ENCODE data around the gene CENPS. TPM values are rescaled to one million over a fixed set of nuclear protein-coding genes. Genes with fewer than 3 reads are reported as not detected.

Gene CENPS
- total and polyA plus RNA-seq, 5 donors from 2014 or later, result 4.9 to 8.7 (median 6.7) TPM

DNA sequence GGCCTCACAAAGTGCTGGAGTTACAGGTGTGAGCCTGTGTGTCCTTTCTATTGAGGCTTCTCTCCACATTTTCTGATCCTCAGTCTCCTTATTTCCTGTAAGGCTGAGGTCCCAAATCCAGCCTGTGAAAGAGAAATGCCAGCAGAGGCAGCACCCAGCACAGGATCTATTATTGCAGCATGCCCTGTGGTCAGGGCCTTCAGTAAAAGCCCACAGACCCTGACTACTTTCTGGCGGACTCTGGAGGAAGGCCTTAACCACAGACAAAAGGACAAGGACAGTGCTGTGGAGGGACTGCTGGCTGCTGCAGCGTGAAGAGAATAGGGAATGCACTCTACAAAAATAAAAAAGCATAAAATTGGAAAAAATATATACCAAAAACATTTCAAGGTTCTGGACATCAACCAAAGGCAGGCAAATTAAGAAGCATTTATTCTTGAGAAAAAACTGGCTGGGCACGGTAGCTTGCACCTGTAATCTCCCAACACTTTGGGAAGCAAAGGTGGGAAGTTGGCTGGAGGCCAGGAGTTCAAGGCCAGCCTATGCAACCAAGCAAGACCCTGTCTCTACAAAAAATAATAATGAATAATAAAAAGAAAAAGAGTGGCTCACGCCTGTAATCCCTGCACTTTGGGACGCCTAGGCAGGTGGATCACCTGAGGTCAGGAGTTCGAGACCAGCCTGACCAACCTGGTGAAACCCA, 40.8 kb upstream of the CENPS start:
- no peak overlapping the region for H3K27ac Mint-ChIP-seq
- H3K36me3 Mint-ChIP-seq, result peaks cover 1% of the 10 kb centered on the region
- H3K4me3 ChIP-seq (ENCODE audit: low read depth, low read length), result no peak overlapping the region

DNA sequence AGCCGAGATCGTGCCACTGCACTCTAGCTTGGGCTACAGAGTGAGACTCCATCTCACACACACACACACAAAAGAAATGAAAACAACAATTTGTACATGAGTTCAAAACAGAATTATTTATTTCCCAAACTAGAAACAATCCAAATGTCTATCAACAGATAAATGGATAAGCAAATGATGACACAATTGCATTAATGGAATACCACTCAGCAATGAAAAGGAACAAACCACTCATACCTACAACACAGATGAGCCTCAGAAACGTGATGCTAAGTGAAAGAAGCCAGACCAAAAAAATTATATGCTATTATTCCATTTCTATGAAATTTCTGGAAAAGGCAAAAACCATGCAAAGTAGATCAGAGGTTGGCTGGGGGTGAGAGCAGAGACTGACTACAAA, 33.4 kb upstream of the CENPS start:
- no peak overlapping the region for H3K27ac ChIP-seq (ENCODE audit: insufficient read depth, low read length, poor library complexity, severe bottlenecking)
- H3K36me3 ChIP-seq (ENCODE audit: control insufficient read depth, insufficient read depth, low read length), result no peaks in the 10 kb centered on the region
- peaks cover 10 to 28% (median 18%) of the 10 kb centered on the region in 4 donors for H3K4me1 Mint-ChIP-seq
- H3K27me3 Mint-ChIP-seq, result no peaks in the 10 kb centered on the region
- H3K4me3 Mint-ChIP-seq, result peak overlapping the region in 3 of 4 donors; percentile 62 to 66 (median 65)
- H3K36me3 Mint-ChIP-seq, result peaks cover 3% of the 10 kb centered on the region
- no peak overlapping the region for H3K27ac Mint-ChIP-seq
- H3K9me3 ChIP-seq (ENCODE audit: control insufficient read depth in 2 of 2, low read length in 2 of 2), result no peaks in the 10 kb centered on the region
- DNase-seq, result no peak
- no peak for ATAC-seq (ENCODE audit: low read depth in 2 of 2)
- H3K4me3 ChIP-seq (ENCODE audit: low read depth, low read length), result no peak overlapping the region
- H3K27me3 ChIP-seq (ENCODE audit: control insufficient read depth, insufficient read depth, low read length), result no peaks in the 10 kb centered on the region
- peaks cover 11% of the 10 kb centered on the region for H3K4me1 ChIP-seq (ENCODE audit: control insufficient read depth, insufficient read depth, low read length, poor library complexity, severe bottlenecking)
- H3K9me3 Mint-ChIP-seq, result no peaks in the 10 kb centered on the region

More for the DNA sequence above, 40.8 kb upstream of the CENPS start:
- Histone ChIP-seq H3K27me3 (ENCODE audit: control insufficient read depth, insufficient read depth, low read length) (no peaks in the 10 kb centered on the region), H3K36me3 (ENCODE audit: control insufficient read depth, insufficient read depth, low read length) (no peaks in the 10 kb centered on the region), H3K4me1 (ENCODE audit: control insufficient read depth, insufficient read depth, low read length, poor library complexity, severe bottlenecking) (peaks cover 5% of the 10 kb centered on the region), H3K27ac (ENCODE audit: insufficient read depth, low read length, poor library complexity, severe bottlenecking) (no peak overlapping the region), H3K9me3 (ENCODE audit: control insufficient read depth in 2 of 2, low read length in 2 of 2) (no peaks in the 10 kb centered on the region)
- Mint-ChIP-seq H3K27me3 (no peaks in the 10 kb centered on the region), H3K4me1 (peaks cover 0 to 9% (median 3%) of the 10 kb centered on the region in 4 donors), H3K4me3 (peak overlapping the region in 1 of 4 donors; percentile 47), H3K9me3 (no peaks in the 10 kb centered on the region)
- ATAC-seq (ENCODE audit: low read depth in 2 of 2) (no peak), DNase-seq (no peak)

DNA sequence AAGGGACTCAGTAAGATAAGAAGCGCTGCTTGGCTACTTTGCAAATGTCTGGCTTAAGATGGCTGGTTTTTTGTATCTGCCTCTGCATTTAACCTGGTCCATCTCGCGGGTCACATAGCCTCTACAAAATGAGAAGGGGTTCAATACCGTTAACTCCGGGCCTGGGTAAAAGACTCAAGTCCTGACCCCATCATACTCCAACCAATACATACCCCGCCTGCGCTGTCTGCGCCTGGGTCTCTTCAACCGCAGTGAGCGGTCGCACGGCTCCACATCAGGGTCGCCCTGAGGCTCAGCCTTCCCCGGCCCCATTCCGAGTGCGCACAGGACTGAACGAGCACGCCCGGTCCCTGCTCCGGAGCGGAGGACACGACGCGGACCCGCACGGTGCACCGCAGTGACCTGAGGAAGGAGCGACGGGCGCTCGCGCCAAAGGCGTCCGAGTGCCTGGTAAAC, 31.9 kb upstream of the CENPS start:
- Mint-ChIP-seq H3K4me1 (peaks cover 11 to 28% (median 19%) of the 10 kb centered on the region in 4 donors), H3K27me3 (no peaks in the 10 kb centered on the region), H3K36me3 (peaks cover 3% of the 10 kb centered on the region), H3K9me3 (no peaks in the 10 kb centered on the region), H3K27ac (peak overlapping the region; percentile 11 to 93 (median 85)), H3K4me3 (peak overlapping the region; percentile 96 to 98 (median 97))
- ATAC-seq (ENCODE audit: low read depth in 2 of 2) (no peak), DNase-seq (no peak)
- Histone ChIP-seq H3K27ac (ENCODE audit: insufficient read depth, low read length, poor library complexity, severe bottlenecking) (peak overlapping the region; percentile 61), H3K4me3 (ENCODE audit: low read depth, low read length) (peak overlapping the region; percentile 74), H3K4me1 (ENCODE audit: control insufficient read depth, insufficient read depth, low read length, poor library complexity, severe bottlenecking) (peaks cover 11% of the 10 kb centered on the region), H3K27me3 (ENCODE audit: control insufficient read depth, insufficient read depth, low read length) (no peaks in the 10 kb centered on the region), H3K9me3 (ENCODE audit: control insufficient read depth in 2 of 2, low read length in 2 of 2) (no peaks in the 10 kb centered on the region), H3K36me3 (ENCODE audit: control insufficient read depth, insufficient read depth, low read length) (peaks cover 5% of the 10 kb centered on the region)

DNA sequence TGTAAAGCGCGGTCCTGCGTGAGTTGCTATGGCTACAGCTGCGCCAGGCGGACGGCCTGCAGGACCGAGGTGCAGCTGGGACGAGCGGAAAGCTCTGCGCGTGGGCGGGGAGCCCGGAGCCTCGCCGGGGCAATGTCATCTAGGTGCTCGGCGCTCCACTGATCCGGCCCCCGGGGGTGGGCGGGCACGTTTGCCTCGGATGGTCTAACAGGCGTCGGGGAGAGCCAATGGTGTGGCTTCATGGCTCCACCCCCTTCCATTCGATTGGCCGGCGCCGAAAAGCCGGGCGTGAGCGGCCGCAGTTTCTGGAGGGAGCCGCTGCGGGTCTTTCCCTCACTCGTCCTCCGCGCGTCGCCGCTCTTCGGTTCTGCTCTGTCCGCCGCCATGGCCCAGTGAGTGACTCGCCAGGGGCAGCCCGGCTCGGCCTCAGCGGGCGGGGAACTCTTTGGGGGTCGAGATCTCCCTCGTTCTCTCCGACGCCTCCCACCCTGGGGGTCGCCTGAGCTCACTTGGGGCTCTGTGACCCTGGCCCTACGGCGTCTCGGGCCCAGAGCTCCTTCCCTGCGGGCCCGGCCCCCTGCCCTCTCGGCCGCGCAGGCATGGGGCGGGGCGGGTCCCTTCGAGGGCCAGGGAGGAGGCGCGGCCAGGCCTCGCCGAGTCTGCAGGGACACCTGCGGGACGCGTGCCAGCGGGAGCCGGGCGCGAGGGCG, 31.3 kb upstream of the CENPS start, which contains the start of gene PGD:
Gene PGD (plus strand): TSS at position 331 of the 710 bp plus-strand sequence. CDS start 54 bp downstream, at position 385.
- DNase-seq (peak; percentile 95 to 98 (median 95)), ATAC-seq (ENCODE audit: low read depth in 2 of 2) (peak; percentile 98 to 99)

DNA sequence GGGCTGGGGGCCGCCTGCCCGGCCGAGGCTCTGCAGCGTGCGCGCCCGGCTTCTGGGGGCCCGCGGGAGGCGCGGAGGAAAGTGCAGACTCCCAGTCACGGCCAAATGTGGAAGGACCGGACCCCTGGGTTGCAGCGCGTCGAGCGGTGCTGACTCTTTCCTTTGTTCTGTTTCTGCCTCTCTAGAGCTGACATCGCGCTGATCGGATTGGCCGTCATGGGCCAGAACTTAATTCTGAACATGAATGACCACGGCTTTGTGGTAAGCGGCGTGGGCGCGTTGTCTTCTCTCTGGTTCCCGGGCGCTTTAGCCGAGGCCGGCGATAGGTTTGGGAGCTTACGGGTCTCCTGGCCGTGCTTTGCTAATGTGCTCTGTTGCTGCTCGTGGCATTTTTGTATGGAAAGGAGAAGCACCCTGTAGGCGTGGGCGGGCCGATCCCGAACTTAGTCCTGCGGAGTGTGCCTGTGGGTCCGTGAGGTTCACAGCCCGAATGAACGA, 30.7 kb upstream of the CENPS start:
- Mint-ChIP-seq H3K27ac (peak overlapping the region in 2 of 3 donors; percentile 46 to 51), H3K4me3 (peak overlapping the region; percentile 87 to 97 (median 94)), H3K4me1 (peaks cover 14 to 28% (median 21%) of the 10 kb centered on the region in 4 donors), H3K36me3 (peaks cover 13% of the 10 kb centered on the region), H3K9me3 (no peaks in the 10 kb centered on the region), H3K27me3 (no peaks in the 10 kb centered on the region)
- Histone ChIP-seq H3K27ac (ENCODE audit: insufficient read depth, low read length, poor library complexity, severe bottlenecking) (peak overlapping the region; percentile 82), H3K4me1 (ENCODE audit: control insufficient read depth, insufficient read depth, low read length, poor library complexity, severe bottlenecking) (peaks cover 11% of the 10 kb centered on the region), H3K27me3 (ENCODE audit: control insufficient read depth, insufficient read depth, low read length) (no peaks in the 10 kb centered on the region), H3K36me3 (ENCODE audit: control insufficient read depth, insufficient read depth, low read length) (peaks cover 12% of the 10 kb centered on the region), H3K9me3 (ENCODE audit: control insufficient read depth in 2 of 2, low read length in 2 of 2) (no peaks in the 10 kb centered on the region), H3K4me3 (ENCODE audit: low read depth, low read length) (peak overlapping the region; percentile 66)
- DNase-seq (peak in 1 of 3 donors; percentile 33), ATAC-seq (ENCODE audit: low read depth in 2 of 2) (no peak)

More for the DNA sequence above, 31.3 kb upstream of the CENPS start, which contains the start of gene PGD:
- Histone ChIP-seq H3K27ac (ENCODE audit: insufficient read depth, low read length, poor library complexity, severe bottlenecking) (peak within 1 kb of the TSS; percentile 82), H3K4me3 (ENCODE audit: low read depth, low read length) (peak within 1 kb of the TSS; percentile 74), H3K9me3 (ENCODE audit: control insufficient read depth in 2 of 2, low read length in 2 of 2) (no peaks in the 10 kb centered on the region), H3K4me1 (ENCODE audit: control insufficient read depth, insufficient read depth, low read length, poor library complexity, severe bottlenecking) (peaks cover 11% of the 10 kb centered on the region), H3K27me3 (ENCODE audit: control insufficient read depth, insufficient read depth, low read length) (no peaks in the 10 kb centered on the region), H3K36me3 (ENCODE audit: control insufficient read depth, insufficient read depth, low read length) (peaks cover 6% of the 10 kb centered on the region)
- H3K36me3 Mint-ChIP-seq, result peaks cover 7% of the 10 kb centered on the region
- H3K27ac Mint-ChIP-seq, result peak within 1 kb of the TSS; percentile 52 to 93 (median 85)
- no peaks in the 10 kb centered on the region for H3K9me3 Mint-ChIP-seq
- peaks cover 13 to 28% (median 20%) of the 10 kb centered on the region in 4 donors for H3K4me1 Mint-ChIP-seq
- H3K27me3 Mint-ChIP-seq, result no peaks in the 10 kb centered on the region
- H3K4me3 Mint-ChIP-seq, result peak within 1 kb of the TSS; percentile 96 to 98 (median 97)

DNA sequence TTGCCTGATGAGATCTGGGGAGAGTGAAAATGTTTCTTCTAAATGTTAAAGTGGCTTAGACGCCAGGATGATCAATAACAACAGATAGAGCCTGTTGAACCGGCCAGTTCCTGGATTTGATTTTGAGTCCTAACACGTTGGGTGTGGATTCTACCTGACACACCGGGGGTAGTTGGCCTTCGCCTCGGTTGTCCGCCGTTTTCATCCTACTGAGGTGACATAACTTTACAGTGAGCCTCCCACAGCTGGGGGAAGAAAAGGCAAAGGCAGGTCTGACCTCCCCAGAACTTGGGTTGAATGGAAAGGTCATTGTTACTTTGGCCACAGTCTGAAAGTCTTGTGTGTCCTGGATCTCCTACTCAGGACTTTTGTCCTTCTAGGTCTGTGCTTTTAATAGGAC, 30.2 kb upstream of the CENPS start:
- no peaks in the 10 kb centered on the region for H3K27me3 Mint-ChIP-seq
- no peak overlapping the region for H3K27ac ChIP-seq (ENCODE audit: insufficient read depth, low read length, poor library complexity, severe bottlenecking)
- peak overlapping the region in 2 of 3 donors; percentile 46 to 51 for H3K27ac Mint-ChIP-seq
- no peak for ATAC-seq (ENCODE audit: low read depth in 2 of 2)
- H3K4me3 ChIP-seq (ENCODE audit: low read depth, low read length), result peak overlapping the region; percentile 66
- peaks cover 17% of the 10 kb centered on the region for H3K36me3 ChIP-seq (ENCODE audit: control insufficient read depth, insufficient read depth, low read length)
- peaks cover 11% of the 10 kb centered on the region for H3K4me1 ChIP-seq (ENCODE audit: control insufficient read depth, insufficient read depth, low read length, poor library complexity, severe bottlenecking)
- no peaks in the 10 kb centered on the region for H3K9me3 Mint-ChIP-seq
- peak overlapping the region; percentile 87 to 97 (median 94) for H3K4me3 Mint-ChIP-seq
- DNase-seq, result no peak
- H3K36me3 Mint-ChIP-seq, result peaks cover 17% of the 10 kb centered on the region
- H3K27me3 ChIP-seq (ENCODE audit: control insufficient read depth, insufficient read depth, low read length), result no peaks in the 10 kb centered on the region
- peaks cover 14 to 28% (median 21%) of the 10 kb centered on the region in 4 donors for H3K4me1 Mint-ChIP-seq
- no peaks in the 10 kb centered on the region for H3K9me3 ChIP-seq (ENCODE audit: control insufficient read depth in 2 of 2, low read length in 2 of 2)

DNA sequence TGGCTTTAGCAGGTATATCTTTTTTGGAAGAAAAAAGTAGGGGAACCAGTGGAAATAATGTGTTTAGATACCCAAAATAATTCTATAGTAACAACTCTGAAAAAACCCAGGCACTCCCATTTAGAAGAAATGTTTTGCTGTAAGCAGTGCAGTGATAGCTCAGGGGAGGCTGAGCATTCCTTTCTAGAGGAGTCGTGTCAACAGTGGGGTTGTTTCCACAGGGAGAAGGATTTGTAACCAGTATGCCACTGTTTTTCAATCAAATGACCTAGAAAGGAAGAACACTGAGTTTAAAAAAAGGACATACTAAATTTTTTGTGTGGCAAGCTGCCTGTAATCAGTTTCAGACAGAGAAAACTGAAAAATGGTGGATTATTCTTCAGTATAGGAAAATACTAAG, 29.0 kb upstream of the CENPS start:
- Mint-ChIP-seq H3K27ac (no peak overlapping the region), H3K4me3 (peak overlapping the region in 1 of 4 donors; percentile 10)
- no peak overlapping the region for H3K4me3 ChIP-seq (ENCODE audit: low read depth, low read length)

More for the DNA sequence above, 29.0 kb upstream of the CENPS start:
- H3K36me3 ChIP-seq (ENCODE audit: control insufficient read depth, insufficient read depth, low read length), result peaks cover 22% of the 10 kb centered on the region
- ATAC-seq (ENCODE audit: low read depth in 2 of 2) (no peak), DNase-seq (no peak)
- Mint-ChIP-seq H3K9me3 (no peaks in the 10 kb centered on the region), H3K27me3 (no peaks in the 10 kb centered on the region), H3K36me3 (peaks cover 17% of the 10 kb centered on the region), H3K4me1 (peaks cover 14 to 28% (median 21%) of the 10 kb centered on the region in 4 donors)
- no peak overlapping the region for H3K27ac ChIP-seq (ENCODE audit: insufficient read depth, low read length, poor library complexity, severe bottlenecking)
- H3K4me1 ChIP-seq (ENCODE audit: control insufficient read depth, insufficient read depth, low read length, poor library complexity, severe bottlenecking), result peaks cover 11% of the 10 kb centered on the region
- no peaks in the 10 kb centered on the region for H3K9me3 ChIP-seq (ENCODE audit: control insufficient read depth in 2 of 2, low read length in 2 of 2)
- no peaks in the 10 kb centered on the region for H3K27me3 ChIP-seq (ENCODE audit: control insufficient read depth, insufficient read depth, low read length)

All from CD4-positive, CD25-positive, alpha-beta regulatory T cell (primary cell).